ENCODE results near the gene NMNAT2. TPM values are rescaled to one million over a fixed set of nuclear protein-coding genes. Genes with fewer than 3 reads are reported as not detected.

Gene NMNAT2
- total and polyA plus RNA-seq, 2 donors (not counting 3 experiments of a cell fraction or from before 2014, with no cell fraction given): 0.28 to 0.38 TPM

DNA sequence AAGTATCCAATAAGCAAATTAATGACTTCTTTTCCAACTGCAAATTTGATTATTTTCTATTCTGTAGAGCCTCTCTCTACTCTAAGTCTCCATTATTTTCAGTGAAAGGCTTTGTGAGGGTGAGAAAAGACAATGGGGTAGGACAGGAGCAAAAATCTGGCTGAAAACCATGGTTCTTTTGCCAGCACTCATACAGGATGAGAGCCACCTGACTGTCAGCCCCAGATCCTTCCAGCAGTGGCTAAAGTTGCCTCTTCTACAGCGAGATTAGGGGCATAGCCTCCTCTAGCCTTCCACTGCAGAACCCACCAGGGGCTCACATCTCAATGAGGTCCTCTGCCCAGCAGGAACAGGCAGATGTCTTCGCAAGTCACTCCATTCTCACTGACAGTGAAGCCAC lies 23.7 kb downstream of the NMNAT2 start:
- Histone ChIP-seq H3K9me1 (replicated peaks; ENCODE audit: control insufficient read depth, extremely low read depth, insufficient read depth, low read length) (no peaks in the 10 kb centered on the region), H3K36me3 (ENCODE audit: control insufficient read depth in 2 of 2, extremely low read depth in 1 of 2, insufficient read depth in 2 of 2, low read length in 2 of 2) (no peaks in the 10 kb centered on the region), H2AFZ (ENCODE audit: low read depth, low read length) (no peak overlapping the region), H3K9me3 (replicated peaks; ENCODE audit: control insufficient read depth, insufficient read depth, low read length) (no peaks in the 10 kb centered on the region), H3K27me3 (ENCODE audit: control insufficient read depth in 2 of 2, insufficient read depth in 2 of 2, low read length in 2 of 2) (peaks cover 5 to 10% of the 10 kb centered on the region in 2 experiments), H3K4me2 (ENCODE audit: insufficient read depth, low read length) (no peak overlapping the region), H3K4me3 (replicated peaks in 1 of 3; ENCODE audit: insufficient read depth in 1 of 3, low read depth in 1 of 3, low read length in 3 of 3) (no peak overlapping the region), H4K20me1 (replicated peaks; ENCODE audit: control insufficient read depth, extremely low read depth, insufficient read depth, low read length) (no peaks in the 10 kb centered on the region), H3K9ac (replicated peaks; ENCODE audit: extremely low read depth, insufficient read depth, low read length) (no peak overlapping the region), H3K79me2 (ENCODE audit: control insufficient read depth, insufficient read depth, low read length) (no peaks in the 10 kb centered on the region), H3K4me1 (ENCODE audit: control insufficient read depth, extremely low read depth, insufficient read depth, low read length) (no peaks in the 10 kb centered on the region), H3K27ac (ENCODE audit: insufficient read depth, low read depth, low read length) (no peak overlapping the region)
- intact Hi-C loops (cut with micrococcal nuclease) (no loop called here), dilution Hi-C loops (cut with MboI; ENCODE audit: extremely low pct_ligation_motif_present, low sequenced_read_pairs) (no loop called here)
- no TSS peak for BruUV-seq (replicated peaks)
- TF ChIP-seq EZH2 (IDR thresholded peaks at IDR 0.05; ENCODE audit: borderline replicate concordance, low read depth, low read length, severe bottlenecking) (no peak), JUN (IDR thresholded peaks at IDR 0.05; ENCODE audit: borderline replicate concordance, insufficient read depth, insufficient read length, low read depth) (no peak), FOS (IDR thresholded peaks at IDR 0.05; ENCODE audit: borderline replicate concordance, insufficient read depth, low read length) (no peak), MYC (IDR thresholded peaks at IDR 0.05; ENCODE audit: low read depth, low read length) (no peak), POLR2A (IDR thresholded peaks at IDR 0.05; ENCODE audit: low read depth, low read length) (no peak), GATA2 (IDR thresholded peaks at IDR 0.05; ENCODE audit: insufficient read depth, insufficient read length, low read depth, low read length) (no peak), POLR2AphosphoS5 (IDR thresholded peaks at IDR 0.05; ENCODE audit: insufficient read depth, low read depth, low read length) (no peak)
- TF ChIP-seq, protein P1, sequence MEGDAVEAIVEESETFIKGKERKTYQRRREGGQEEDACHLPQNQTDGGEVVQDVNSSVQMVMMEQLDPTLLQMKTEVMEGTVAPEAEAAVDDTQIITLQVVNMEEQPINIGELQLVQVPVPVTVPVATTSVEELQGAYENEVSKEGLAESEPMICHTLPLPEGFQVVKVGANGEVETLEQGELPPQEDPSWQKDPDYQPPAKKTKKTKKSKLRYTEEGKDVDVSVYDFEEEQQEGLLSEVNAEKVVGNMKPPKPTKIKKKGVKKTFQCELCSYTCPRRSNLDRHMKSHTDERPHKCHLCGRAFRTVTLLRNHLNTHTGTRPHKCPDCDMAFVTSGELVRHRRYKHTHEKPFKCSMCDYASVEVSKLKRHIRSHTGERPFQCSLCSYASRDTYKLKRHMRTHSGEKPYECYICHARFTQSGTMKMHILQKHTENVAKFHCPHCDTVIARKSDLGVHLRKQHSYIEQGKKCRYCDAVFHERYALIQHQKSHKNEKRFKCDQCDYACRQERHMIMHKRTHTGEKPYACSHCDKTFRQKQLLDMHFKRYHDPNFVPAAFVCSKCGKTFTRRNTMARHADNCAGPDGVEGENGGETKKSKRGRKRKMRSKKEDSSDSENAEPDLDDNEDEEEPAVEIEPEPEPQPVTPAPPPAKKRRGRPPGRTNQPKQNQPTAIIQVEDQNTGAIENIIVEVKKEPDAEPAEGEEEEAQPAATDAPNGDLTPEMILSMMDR (IDR thresholded peaks at IDR 0.05; ENCODE audit: extremely low read depth in 1 of 2, insufficient read depth in 1 of 2, low read depth in 1 of 2, low read length in 2 of 2): no peak
- TF ChIP-seq, protein P2, sequence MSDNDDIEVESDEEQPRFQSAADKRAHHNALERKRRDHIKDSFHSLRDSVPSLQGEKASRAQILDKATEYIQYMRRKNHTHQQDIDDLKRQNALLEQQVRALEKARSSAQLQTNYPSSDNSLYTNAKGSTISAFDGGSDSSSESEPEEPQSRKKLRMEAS (IDR thresholded peaks at IDR 0.05; ENCODE audit: insufficient read depth, insufficient read length): no peak
- DNase-seq (ENCODE audit: low read depth, low spot score) (no peak), FAIRE-seq (no peak)
- ChIA-PET POLR2A (no interaction called here), CTCF (no interaction called here)
